GM12878 (cell line): ENCODE results near the gene LIPE. TPM values are rescaled to one million over a fixed set of nuclear protein-coding genes. Genes with fewer than 3 reads are reported as not detected.

ENCODE experiments used
- ATAC-seq: fragments of 200-7000 bp; cut with Tn5 transposase; 3 replicates; pipeline ENCODE4 v1.9.1; 2020; ENCODE audit warnings: mild to moderate bottlenecking, moderate library complexity
- BruUV-seq: library from RNA; stranded (reverse); fragments of 400-500 nt; replicated peaks from 2 replicates; lab custom pipeline; 2021; lab: Mats Ljungman, UMichigan
- CTCF ChIA-PET: fragments of 300-600 bp; sonication (Branson Sonifier 250); formaldehyde crosslinking; extraction: SDS; loops from one replicate; lab custom pipeline; 2021; ENCODE audit warnings: inconsistent platforms; lab: Yijun Ruan, JAX
- POLR2A ChIA-PET: fragments of 350-600 bp; formaldehyde crosslinking; extraction: SDS; loops from one replicate; lab custom pipeline; 2021; ENCODE audit warnings: inconsistent platforms; lab: Charles Lee
- RAD21 ChIA-PET: fragments of 300-600 bp; sonication (Branson Sonifier 250); formaldehyde crosslinking; loops from one replicate; lab custom pipeline; 2023; ENCODE audit warnings: antibody characterized with exemption; ENCODE audit not compliant: unreplicated experiment; lab: Charles Lee
- SMC1A ChIA-PET: fragments of 300-600 bp; sonication (Branson Sonifier 250); formaldehyde crosslinking; loops from one replicate; lab custom pipeline; 2023; ENCODE audit not compliant: unreplicated experiment, uncharacterized antibody; lab: Charles Lee
- DNase-seq: peaks from one replicate; pipeline ENCODE4 v3.0.0-alpha.2; 2011; ENCODE audit warnings: low read depth, low spot score
- FAIRE-seq: peaks from 3 replicates; lab custom pipeline; 2011; peaks lifted over from hg19 to GRCh38; lab: Jason Lieb, UNC
- H2AFZ ChIP-seq: 2 replicates; pipeline ENCODE4 v1.6.0; 2011; ENCODE audit warnings: low read depth, low read length, control low read depth; ENCODE audit not compliant: control insufficient read depth
- H3K27ac ChIP-seq: 2 replicates; pipeline ENCODE4 v1.5.1; 2011; ENCODE audit warnings: control low read depth; ENCODE audit not compliant: control insufficient read depth, insufficient read depth
- H3K27me3 ChIP-seq, 2 experiments: replicated peaks in 1 of 2; 2 replicates each; pipeline versions ENCODE4 v1.6.0 to v1.6.1; 2011; ENCODE audit warnings: low read length in 1 of 2; ENCODE audit not compliant: control insufficient read depth in 2 of 2, insufficient read depth in 2 of 2
- H3K36me3 ChIP-seq, 2 experiments: 2 replicates each; pipeline ENCODE4 v1.5.1; 2011; ENCODE audit warnings: low read length in 1 of 2; ENCODE audit not compliant: control insufficient read depth in 2 of 2, insufficient read depth in 2 of 2
- H3K4me1 ChIP-seq: 2 replicates; pipeline ENCODE4 v1.6.1; 2011; ENCODE audit warnings: mild to moderate bottlenecking, low read length, moderate library complexity, mixed read lengths; ENCODE audit not compliant: control insufficient read depth, insufficient read depth
- H3K4me2 ChIP-seq: 2 replicates; pipeline ENCODE4 v1.6.0; 2011; ENCODE audit warnings: control low read depth; ENCODE audit not compliant: control insufficient read depth, insufficient read depth
- H3K4me3 ChIP-seq: fragments of 200-600 bp; sonication (generic); 2 replicates; pipeline ENCODE4 v1.5.1; 2016
- H3K79me2 ChIP-seq: 2 replicates; pipeline ENCODE4 v1.6.0; 2011; ENCODE audit warnings: low read length; ENCODE audit not compliant: control insufficient read depth, insufficient read depth
- H3K9ac ChIP-seq: 2 replicates; pipeline ENCODE4 v1.8.0; 2011; ENCODE audit warnings: low read length, control low read depth, mixed read lengths; ENCODE audit not compliant: control insufficient read depth, insufficient read depth
- H3K9me3 ChIP-seq: replicated peaks from 3 replicates; pipeline ENCODE4 v1.5.1; 2011; ENCODE audit warnings: mild to moderate bottlenecking, low read length; ENCODE audit not compliant: control insufficient read depth, insufficient read depth
- H4K20me1 ChIP-seq: 2 replicates; pipeline ENCODE4 v1.6.0; 2011; ENCODE audit not compliant: control insufficient read depth, insufficient read depth
- CHD1 ChIP-seq: IDR thresholded peaks from 2 replicates; pipeline ENCODE4 v1.6.1; 2012; ENCODE audit warnings: low read depth, low read length, improper control_type of control experiment
- FOXK2 ChIP-seq: fragments of 450-650 bp; IDR thresholded peaks from 2 replicates; pipeline ENCODE4 v1.6.1; 2017; ENCODE audit warnings: mild to moderate bottlenecking, moderate library complexity
- IRF3 ChIP-seq: fragments of 450-650 bp; IDR thresholded peaks from 2 replicates; pipeline ENCODE4 v1.6.1; 2014; ENCODE audit warnings: mild to moderate bottlenecking
- TCF12 ChIP-seq: IDR thresholded peaks from 2 replicates; pipeline ENCODE4 v1.6.1; 2011; ENCODE audit warnings: low read depth, mild to moderate bottlenecking, low read length
- TCF3 ChIP-seq: IDR thresholded peaks from 2 replicates; pipeline ENCODE4 v1.6.1; 2012; ENCODE audit warnings: low read depth, mild to moderate bottlenecking, low read length, borderline replicate concordance; ENCODE audit not compliant: insufficient read depth
- WGBS: methylation state at CpG from one replicate; pipeline ENCODE4 v1.1.6; 2016; ENCODE audit warnings: low lambda C conversion rate; ENCODE audit not compliant: insufficient replicate concordance, insufficient coverage; ENCODE audit errors: missing lambda C conversion rate; 5-methylcytosine and 5-hydroxymethylcytosine counted together
- in situ Hi-C: fragments of 300-500 bp; cut with MboI; formaldehyde crosslinking; loops from 9 replicates; pipeline ENCODE4 v1.14.3; 2018; ENCODE audit warnings: mixed read lengths
- intact Hi-C: fragments of 100-400 bp; cut with micrococcal nuclease; formaldehyde crosslinking; loops from one replicate; pipeline ENCODE4 v1.14.2; 2022; ENCODE audit not compliant: unreplicated experiment
- polyA plus RNA-seq, 11 experiments: library from polyadenylated mRNA; depleted of rRNA in 4 of 11; unstranded in 6 of 11; stranded (reverse) in 5 of 11; fragments of >200 nt; fragmentation: Nextera tagmentation in 4 of 11; fragmentation: Illumina TruSeq in 1 of 11; extraction: Ambion mirVana in 4 of 11; extraction: Trizol in 1 of 11; gene quantifications; 1 replicate in 1 of 11; 2 replicates in 10 of 11; pipeline versions ENCODE4 v1.2.1 to v1.2.3, GENCODE V29; 2011 to 2016; ENCODE audit warnings: inconsistent platforms in 2 of 11, missing spikeins in 2 of 11, low read depth in 1 of 11
- total RNA-seq, 4 experiments: library from RNA; depleted of rRNA in 3 of 4; stranded (reverse); fragments of >200 nt in 3 of 4; fragmentation: Illumina TruSeq in 1 of 4; extraction: Trizol in 1 of 4; gene quantifications; 2 replicates each; pipeline versions ENCODE4 v1.2.1 to v1.2.3, GENCODE V29; 2013 to 2021
- TF ChIP-seq, protein P1 (sequence below): IDR thresholded peaks from 2 replicates; pipeline ENCODE4 v1.6.1; 2011; ENCODE audit warnings: mild to moderate bottlenecking, low read depth, low read length, moderate library complexity; ENCODE audit not compliant: insufficient replicate concordance
- TF ChIP-seq, protein P2 (sequence below): fragments of 450-650 bp; IDR thresholded peaks from 2 replicates; pipeline ENCODE4 v1.6.1; 2016; ENCODE audit warnings: mild to moderate bottlenecking

LIPE gene
- total and polyA plus RNA-seq, 10 of the 15 experiments (the other 5 are each of a cell fraction or from before 2014, with no cell fraction given), result 0.02 to 33.3 (median 9.5) TPM

DNA sequence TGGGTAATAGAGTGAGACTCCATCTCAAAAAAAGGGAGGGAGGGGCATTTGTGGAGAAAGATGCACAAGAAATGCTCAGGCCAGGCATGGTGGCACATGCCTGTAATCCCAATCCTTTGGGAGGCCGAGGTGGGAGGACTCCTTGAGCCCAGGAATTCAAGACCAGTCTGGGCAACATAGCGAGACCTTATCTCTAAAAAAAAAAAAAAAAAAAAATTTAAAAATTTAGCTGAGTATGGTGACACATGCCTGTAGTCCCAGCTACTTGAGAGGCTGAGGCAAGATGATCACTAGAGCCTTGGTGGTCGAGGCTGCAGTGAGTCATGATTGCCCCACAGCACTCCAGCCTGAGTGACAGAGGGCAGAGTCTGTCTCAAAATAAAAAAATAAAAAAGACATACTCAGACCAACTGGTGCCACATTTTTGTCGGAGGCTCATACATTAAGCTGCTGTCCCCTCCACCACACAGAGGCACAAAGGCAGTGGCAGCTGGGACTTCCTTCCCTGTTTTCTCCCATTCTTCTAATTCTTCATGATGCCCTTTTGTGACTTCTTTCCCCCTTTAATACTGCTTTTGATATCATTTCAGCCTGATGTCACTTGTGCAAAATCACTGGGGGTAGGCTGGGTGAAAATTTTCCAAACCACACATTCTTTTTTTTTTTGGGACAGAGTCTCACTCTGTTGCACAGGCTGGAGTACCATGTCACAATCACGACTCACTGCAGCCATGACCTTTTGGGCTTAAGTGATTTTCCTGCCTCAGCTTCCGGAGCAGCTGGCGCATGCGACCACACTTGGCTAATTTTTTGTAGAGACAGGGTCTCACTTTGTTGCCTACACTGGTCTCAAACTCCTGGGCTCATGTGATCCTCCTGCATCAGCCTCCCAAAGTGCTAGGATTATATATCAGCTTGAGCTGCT is 42.4 kb upstream of the LIPE start:
- Histone ChIP-seq H3K9ac (no peak overlapping the region), H4K20me1 (no peaks in the 10 kb centered on the region), H3K9me3 (no peaks in the 10 kb centered on the region), H3K4me1 (peaks cover 30% of the 10 kb centered on the region), H3K27me3 (no peaks in the 10 kb centered on the region), H3K36me3 (no peaks in the 10 kb centered on the region), H3K4me2 (no peak overlapping the region), H3K79me2 (no peaks in the 10 kb centered on the region), H3K4me3 (no peak overlapping the region), H2AFZ (no peak overlapping the region), H3K27ac (no peak overlapping the region)
- WGBS, result 37% methylated on average over 7 of the region's 8 CpGs
- RAD21 ChIA-PET, result interaction anchor here (1.4 to 2.9 kb wide), 4 partner anchors 19 to 59 kb away, joined by 3 to 15 read pairs (median 5); partner anchors contain the start of gene CEACAM1
- DNase-seq (no peak), ATAC-seq (no peak), FAIRE-seq (no peak)
- POLR2A ChIA-PET, result interaction anchor here (0.7 to 1.3 kb wide), 3 partner anchors 29 to 60 kb away, joined by 3 to 4 read pairs (median 3); no protein-coding TSS in a partner anchor
- SMC1A ChIA-PET, result interaction anchor here (0.6 to 1.5 kb wide), 6 partner anchors 22 to 207 kb away, joined by 3 to 5 read pairs (median 3); partner anchors contain the start of gene CEACAM1
- CTCF ChIA-PET, result interaction anchor here (0.6 to 2.6 kb wide), 7 partner anchors 15 to 93 kb away, joined by 3 to 23 read pairs (median 4); partner anchors contain the start of gene CEACAM1
- BruUV-seq, result no TSS peak
- intact Hi-C loops, result loop anchor here (5.0 kb wide), 1 partner anchor 43 kb away; no protein-coding TSS in a partner anchor
- TF ChIP-seq TCF12 (0 out of 2 replicates have a peak, but pooled peaks have one; percentile 20), IRF3 (no peak), TCF3 (0 out of 2 replicates have a peak, but pooled peaks have one; percentile 28), FOXK2 (no peak), CHD1 (no peak)
- TF ChIP-seq, protein P1, sequence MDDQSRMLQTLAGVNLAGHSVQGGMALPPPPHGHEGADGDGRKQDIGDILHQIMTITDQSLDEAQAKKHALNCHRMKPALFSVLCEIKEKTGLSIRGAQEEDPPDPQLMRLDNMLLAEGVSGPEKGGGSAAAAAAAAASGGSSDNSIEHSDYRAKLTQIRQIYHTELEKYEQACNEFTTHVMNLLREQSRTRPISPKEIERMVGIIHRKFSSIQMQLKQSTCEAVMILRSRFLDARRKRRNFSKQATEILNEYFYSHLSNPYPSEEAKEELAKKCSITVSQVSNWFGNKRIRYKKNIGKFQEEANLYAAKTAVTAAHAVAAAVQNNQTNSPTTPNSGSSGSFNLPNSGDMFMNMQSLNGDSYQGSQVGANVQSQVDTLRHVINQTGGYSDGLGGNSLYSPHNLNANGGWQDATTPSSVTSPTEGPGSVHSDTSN, result no peak
- TF ChIP-seq, protein P2, sequence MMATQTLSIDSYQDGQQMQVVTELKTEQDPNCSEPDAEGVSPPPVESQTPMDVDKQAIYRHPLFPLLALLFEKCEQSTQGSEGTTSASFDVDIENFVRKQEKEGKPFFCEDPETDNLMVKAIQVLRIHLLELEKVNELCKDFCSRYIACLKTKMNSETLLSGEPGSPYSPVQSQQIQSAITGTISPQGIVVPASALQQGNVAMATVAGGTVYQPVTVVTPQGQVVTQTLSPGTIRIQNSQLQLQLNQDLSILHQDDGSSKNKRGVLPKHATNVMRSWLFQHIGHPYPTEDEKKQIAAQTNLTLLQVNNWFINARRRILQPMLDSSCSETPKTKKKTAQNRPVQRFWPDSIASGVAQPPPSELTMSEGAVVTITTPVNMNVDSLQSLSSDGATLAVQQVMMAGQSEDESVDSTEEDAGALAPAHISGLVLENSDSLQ, result peak; percentile 51; the same call in 1 of the 2 replicates
- in situ Hi-C loops, result no loop called here
